SK-N-MC (cell line): ENCODE results near the gene JADE2.

Experiments used
- EZH2 ChIP-seq: fragments of 200-600 bp; sonication (generic); IDR thresholded peaks from one replicate; pipeline ENCODE4 v1.6.1; 2017; ENCODE audit warnings: antibody characterized with exemption
- POLR2AphosphoS5 ChIP-seq: IDR thresholded peaks from 2 replicates; pipeline ENCODE4 v1.6.1; 2012; ENCODE audit warnings: mild to moderate bottlenecking, low read depth, low read length, borderline replicate concordance

DNA sequence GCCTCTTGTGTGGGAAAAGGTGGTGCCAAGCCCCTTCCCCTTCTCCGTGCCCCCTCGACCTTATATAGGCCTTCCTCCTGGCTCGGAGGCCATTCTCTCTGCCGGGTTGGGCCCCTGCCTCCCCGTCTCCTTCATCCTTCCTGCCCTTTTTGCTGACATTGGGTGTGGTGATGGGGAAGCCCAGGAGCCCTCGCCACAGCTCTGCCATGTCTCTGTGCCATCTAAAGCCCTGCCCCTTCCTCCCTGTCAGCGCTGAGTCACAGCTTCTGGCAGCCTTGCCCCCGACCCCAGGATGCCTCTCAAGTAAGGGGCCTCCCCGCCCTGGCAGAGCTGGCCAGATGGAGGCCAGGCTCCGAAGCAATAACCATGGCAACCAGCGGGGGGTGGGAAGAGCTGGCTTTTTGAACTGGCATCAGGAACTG is 30.4 kb downstream of the JADE2 start:
- TF ChIP-seq POLR2AphosphoS5: no peak
- TF ChIP-seq EZH2: no peak
